Superior temporal gyrus (tissue), 1 donor: Measurements from ENCODE around the gene CCNDBP1.
A peak's percentile ranks its signal among the peaks of the same experiment; 100 is the strongest.
"Not testable (repeated sequence)": the region's sequence is repeated elsewhere in the genome, so short reads cannot be mapped to it uniquely, and the experiment has no call there.

Experiments used
- DNase-seq: peaks from one replicate; pipeline ENCODE4 v3.0.0-alpha.2; 2016; ENCODE audit errors: extremely low spot score

CCNDBP1 gene

GRCh38 chr15:43185157-43186002 lies at the start of gene CCNDBP1:
Gene CCNDBP1, plus strand, starts transcription at chr15:43185403. Its CDS starts 96 bp downstream, at chr15:43185499.
- DNase-seq = peak; percentile 65

- no peak for DNase-seq
Observed at GRCh38 chr15:43143203-43143941, 41.8 kb upstream of the CCNDBP1 start.

GRCh38 chr15:43144512-43144911 lies 40.7 kb upstream of the CCNDBP1 start:
- DNase-seq = no peak

- DNase-seq = no peak
Observed at GRCh38 chr15:43146184-43146583, 39.0 kb upstream of the CCNDBP1 start.

- no peak for DNase-seq
Observed at GRCh38 chr15:43150191-43150929, 34.8 kb upstream of the CCNDBP1 start.

- DNase-seq = no peak
Observed at GRCh38 chr15:43151688-43152087, 33.5 kb upstream of the CCNDBP1 start.

GRCh38 chr15:43153269-43153668 lies 31.9 kb upstream of the CCNDBP1 start:
- DNase-seq = no peak

GRCh38 chr15:43165801-43166325 lies 19.3 kb upstream of the CCNDBP1 start:
- no peak for DNase-seq

GRCh38 chr15:43167261-43167660 lies 17.9 kb upstream of the CCNDBP1 start:
- DNase-seq = not testable (repeated sequence)

- no peak for DNase-seq
Observed at GRCh38 chr15:43168192-43169107, 16.8 kb upstream of the CCNDBP1 start.

- DNase-seq = no peak
Observed at GRCh38 chr15:43169888-43170287, 15.3 kb upstream of the CCNDBP1 start.

GRCh38 chr15:43175656-43176309 lies 9.4 kb upstream of the CCNDBP1 start:
- not testable (repeated sequence) for DNase-seq

GRCh38 chr15:43177147-43177546 lies 8.1 kb upstream of the CCNDBP1 start:
- DNase-seq = not testable (repeated sequence)

GRCh38 chr15:43183270-43183669 lies 1.9 kb upstream of the CCNDBP1 start:
- DNase-seq = no peak

- DNase-seq = no peak
Observed at GRCh38 chr15:43184407-43185124, 637 bp upstream of the CCNDBP1 start.

- DNase-seq = no peak
Observed at GRCh38 chr15:43186003-43186353, 775 bp downstream of the CCNDBP1 start.

GRCh38 chr15:43187544-43188155 lies 2.4 kb downstream of the CCNDBP1 start:
- DNase-seq = peak; percentile 75

- DNase-seq = no peak
Observed at GRCh38 chr15:43189296-43189695, 4.1 kb downstream of the CCNDBP1 start.

GRCh38 chr15:43190178-43190577 lies 5.0 kb downstream of the CCNDBP1 start:
- DNase-seq = no peak
